Measurements from ENCODE around the gene SART3.

SART3 gene, protein sequence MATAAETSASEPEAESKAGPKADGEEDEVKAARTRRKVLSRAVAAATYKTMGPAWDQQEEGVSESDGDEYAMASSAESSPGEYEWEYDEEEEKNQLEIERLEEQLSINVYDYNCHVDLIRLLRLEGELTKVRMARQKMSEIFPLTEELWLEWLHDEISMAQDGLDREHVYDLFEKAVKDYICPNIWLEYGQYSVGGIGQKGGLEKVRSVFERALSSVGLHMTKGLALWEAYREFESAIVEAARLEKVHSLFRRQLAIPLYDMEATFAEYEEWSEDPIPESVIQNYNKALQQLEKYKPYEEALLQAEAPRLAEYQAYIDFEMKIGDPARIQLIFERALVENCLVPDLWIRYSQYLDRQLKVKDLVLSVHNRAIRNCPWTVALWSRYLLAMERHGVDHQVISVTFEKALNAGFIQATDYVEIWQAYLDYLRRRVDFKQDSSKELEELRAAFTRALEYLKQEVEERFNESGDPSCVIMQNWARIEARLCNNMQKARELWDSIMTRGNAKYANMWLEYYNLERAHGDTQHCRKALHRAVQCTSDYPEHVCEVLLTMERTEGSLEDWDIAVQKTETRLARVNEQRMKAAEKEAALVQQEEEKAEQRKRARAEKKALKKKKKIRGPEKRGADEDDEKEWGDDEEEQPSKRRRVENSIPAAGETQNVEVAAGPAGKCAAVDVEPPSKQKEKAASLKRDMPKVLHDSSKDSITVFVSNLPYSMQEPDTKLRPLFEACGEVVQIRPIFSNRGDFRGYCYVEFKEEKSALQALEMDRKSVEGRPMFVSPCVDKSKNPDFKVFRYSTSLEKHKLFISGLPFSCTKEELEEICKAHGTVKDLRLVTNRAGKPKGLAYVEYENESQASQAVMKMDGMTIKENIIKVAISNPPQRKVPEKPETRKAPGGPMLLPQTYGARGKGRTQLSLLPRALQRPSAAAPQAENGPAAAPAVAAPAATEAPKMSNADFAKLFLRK

DNA sequence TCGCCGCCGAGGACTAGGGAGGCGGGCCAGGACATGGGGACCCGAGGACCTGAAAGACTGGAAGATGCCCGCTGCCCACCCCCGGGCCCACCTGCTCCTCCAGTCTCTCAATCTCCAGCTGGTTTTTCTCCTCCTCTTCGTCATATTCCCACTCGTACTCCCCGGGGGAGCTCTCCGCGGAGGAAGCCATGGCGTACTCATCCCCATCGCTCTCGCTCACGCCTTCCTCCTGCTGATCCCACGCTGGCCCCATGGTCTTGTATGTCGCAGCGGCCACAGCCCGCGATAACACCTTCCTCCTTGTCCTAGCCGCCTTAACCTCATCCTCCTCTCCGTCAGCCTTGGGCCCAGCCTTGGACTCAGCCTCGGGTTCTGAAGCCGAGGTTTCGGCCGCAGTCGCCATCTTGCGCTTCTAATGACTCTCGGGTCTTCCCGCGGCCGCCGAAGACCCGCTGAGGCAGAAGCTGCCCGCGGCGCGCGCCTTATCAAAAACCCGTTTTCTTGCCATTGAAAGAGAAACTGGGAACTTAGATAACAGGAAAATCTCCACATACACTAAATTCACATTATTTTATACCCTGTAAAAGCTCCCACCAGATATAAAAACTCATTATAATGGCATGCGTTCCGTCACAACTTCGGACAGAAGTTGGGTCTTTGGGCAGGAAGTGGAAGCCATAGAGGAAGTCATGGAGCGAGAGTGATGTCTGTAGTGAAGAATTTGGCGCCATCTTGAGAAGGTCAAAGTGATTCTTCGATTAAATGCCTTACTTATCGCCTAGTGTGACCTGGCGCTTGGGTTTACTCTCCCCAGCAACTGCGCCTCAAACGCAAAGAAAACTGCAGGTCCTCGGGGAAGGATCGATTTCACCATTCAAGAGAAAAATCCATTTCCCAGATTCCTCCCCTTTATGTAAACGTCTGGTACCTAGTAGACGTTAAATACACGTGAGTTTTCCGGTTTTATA is at the start of gene SART3:
Gene SART3, minus strand, starts transcription at position 422 of the 968 bp plus-strand sequence. Its CDS starts 19 bp downstream, at position 403.
- DNase-seq: peak; percentile 90

DNA sequence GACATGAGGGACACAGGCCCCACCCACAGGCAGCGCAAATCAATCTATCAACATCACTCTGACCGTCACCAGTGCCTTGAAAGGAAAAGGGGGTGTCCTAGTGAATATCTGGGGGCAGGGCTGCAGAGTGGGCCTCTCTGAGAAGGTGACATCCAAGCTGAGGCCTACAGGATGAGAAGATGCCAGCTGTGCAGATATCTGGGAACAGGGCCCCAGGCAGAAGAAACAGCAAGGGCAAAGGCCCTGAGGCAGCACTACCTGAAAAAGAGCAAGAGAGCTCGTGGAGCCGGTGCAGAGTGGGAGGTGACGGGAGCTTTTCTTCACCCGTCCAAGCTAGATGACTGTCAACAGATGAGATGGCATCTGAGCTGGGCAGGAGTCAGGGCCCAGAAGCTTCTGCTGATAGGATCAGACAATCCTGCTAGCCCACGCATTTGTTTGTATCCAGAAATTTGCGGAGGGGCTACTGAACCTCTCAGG is 49.4 kb upstream of the SART3 start:
- no peak for DNase-seq

GRCh38 chr12:108609537-108610335 is 48.8 kb upstream of the SART3 start:
- peak; percentile 92 for DNase-seq

GRCh38 chr12:108608616-108609015 is 47.6 kb upstream of the SART3 start:
- DNase-seq: no peak

DNA sequence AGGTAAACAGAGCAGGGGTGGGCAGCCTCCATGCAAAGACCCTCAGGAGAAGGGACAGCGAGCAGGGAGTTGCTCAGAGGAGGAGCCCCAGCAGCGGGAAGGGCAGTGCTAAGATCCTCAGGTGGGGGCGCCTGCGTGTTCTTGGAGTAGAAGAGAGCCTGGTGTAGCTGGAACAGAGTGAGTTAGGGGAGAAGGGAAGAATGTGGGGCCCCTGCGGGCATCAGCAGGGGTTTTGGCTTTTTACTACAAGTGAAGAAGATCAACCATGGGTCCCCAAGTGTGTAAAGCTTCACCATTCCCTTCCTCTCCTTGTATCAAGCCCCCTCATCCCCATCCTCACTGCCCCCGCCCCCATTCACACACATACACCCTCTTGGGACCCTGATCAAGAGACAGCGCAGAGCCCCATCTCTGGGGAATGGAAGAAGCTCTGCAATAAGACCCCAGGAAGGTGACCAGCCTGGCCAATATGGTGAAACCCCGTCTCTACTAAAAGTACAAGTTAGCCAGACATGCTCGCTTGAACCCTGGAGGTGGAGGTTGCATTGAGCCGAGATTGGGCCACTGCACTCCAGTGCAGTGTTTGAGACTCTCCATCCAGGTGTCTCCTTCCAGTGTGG is 47.1 kb upstream of the SART3 start:
- DNase-seq: no peak

DNA sequence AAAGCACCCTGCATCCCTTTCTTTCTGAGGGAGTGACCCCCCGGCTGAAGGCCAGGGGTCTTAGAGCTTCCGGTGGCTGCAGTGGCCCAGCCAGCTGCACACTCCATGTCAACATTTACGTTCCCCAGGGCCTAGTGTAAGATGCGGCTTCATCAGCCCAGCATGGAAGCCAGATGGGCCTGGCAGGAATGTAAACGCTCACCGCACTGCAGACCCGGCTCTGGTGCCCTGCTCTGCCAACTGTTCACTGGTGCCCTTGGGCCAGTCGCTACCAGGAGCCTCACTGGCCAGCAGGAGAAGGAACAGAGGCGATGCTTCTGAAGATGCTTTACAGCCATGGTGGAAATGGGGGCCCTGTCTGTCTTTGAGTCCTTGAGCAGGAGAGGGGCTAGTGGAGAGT is 45.5 kb upstream of the SART3 start:
- no peak for DNase-seq

- DNase-seq: no peak
Observed at GRCh38 chr12:108605690-108606406, 44.9 kb upstream of the SART3 start.

GRCh38 chr12:108605000-108605689 is 44.2 kb upstream of the SART3 start:
- no peak for DNase-seq

DNA sequence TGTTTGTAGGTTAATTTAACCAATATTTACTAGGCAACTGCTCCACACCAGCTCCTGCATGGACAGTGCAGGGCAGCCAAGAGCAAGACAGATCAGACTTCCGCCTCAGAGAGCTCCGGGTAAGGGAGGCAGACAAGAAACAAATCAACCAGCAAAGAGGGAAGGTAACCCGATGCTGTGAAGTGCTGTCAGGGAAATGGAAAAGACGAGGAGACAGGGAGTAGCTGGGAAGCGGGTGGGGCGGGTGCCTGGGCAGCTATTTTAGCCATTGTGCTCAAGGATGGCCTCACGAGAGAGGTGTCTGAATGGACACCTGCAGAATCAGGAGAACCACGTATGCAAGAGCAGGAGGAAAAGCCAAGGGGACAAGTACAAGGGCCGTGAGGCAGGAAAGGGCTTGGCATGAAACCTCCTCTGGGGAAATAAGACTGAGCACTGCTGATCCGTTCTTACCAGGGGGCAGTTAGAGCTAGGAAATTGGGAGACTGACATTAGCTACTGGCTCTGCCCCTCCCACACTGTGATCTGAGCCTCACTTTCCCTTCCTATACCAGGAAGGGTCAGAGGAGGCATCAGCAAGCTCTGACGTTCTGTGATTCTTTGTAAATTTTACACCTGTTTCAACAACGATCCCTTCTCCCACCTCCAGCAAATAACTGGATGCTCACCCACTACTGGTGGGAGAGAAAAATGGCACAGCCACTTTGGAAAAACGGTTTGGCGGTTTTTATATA is 43.4 kb upstream of the SART3 start:
- no peak for DNase-seq

- no peak for DNase-seq
Observed at GRCh38 chr12:108603743-108604142, 42.8 kb upstream of the SART3 start.

GRCh38 chr12:108602976-108603704 is 42.2 kb upstream of the SART3 start:
- DNase-seq: no peak

GRCh38 chr12:108602209-108602705 is 41.3 kb upstream of the SART3 start:
- DNase-seq: no peak

GRCh38 chr12:108600702-108601007 is 39.7 kb upstream of the SART3 start:
- no peak for DNase-seq

DNA sequence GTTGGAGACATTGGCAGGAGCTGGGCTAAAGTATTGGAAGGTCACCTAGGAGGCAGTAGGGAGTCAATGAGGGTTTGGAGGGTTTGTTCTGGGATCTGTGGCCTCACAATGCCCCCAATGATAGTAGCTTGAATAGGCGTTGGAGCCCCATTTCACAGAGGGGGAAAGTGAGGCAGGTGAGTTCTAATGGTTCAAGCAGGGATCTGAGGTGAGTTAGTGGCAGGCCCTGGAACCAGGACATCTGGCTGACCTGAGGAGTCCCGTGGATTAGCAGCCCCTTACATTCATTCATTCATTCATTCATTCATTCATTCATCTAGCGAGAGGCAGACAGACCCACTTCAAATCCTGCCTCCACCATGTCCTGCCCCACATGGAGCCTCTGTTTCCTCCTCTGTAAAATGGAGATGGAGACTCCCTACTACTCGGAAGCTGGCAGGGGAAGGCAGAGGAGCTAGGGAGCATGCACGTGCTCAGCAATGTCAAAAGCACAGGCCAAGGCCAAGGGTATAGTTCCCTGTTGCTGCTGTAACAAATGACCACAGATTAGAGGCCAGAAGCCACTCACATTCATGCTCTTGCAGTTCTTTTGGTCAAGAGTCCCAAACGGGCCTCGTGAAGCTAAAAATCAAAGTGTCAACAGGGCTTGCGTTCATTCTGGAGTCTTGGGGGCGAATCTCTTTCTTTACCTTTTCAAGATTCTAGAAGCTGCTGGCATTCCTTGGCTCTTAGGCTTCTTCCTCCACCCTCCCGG is 39.2 kb upstream of the SART3 start:
- no peak for DNase-seq

DNA sequence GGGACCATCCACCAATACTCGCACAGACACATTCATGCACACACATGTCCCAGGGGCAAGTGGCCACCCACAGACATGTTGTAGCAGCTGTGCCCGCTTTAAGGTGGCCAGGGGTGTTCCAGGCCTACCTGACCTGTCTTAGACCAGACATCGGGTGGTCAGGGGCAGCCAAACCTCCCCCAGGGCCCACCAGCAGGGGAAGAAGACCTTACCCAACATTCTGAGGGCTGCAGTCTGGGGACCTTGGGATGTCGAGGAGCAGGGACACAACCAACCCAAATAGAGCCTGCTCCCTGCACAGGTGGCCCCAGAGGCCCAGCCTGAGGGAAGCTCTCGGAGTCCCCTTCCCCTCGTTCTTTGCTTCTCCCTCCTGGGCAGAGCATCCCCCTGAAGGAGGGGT is 38.6 kb upstream of the SART3 start:
- no peak for DNase-seq

DNA sequence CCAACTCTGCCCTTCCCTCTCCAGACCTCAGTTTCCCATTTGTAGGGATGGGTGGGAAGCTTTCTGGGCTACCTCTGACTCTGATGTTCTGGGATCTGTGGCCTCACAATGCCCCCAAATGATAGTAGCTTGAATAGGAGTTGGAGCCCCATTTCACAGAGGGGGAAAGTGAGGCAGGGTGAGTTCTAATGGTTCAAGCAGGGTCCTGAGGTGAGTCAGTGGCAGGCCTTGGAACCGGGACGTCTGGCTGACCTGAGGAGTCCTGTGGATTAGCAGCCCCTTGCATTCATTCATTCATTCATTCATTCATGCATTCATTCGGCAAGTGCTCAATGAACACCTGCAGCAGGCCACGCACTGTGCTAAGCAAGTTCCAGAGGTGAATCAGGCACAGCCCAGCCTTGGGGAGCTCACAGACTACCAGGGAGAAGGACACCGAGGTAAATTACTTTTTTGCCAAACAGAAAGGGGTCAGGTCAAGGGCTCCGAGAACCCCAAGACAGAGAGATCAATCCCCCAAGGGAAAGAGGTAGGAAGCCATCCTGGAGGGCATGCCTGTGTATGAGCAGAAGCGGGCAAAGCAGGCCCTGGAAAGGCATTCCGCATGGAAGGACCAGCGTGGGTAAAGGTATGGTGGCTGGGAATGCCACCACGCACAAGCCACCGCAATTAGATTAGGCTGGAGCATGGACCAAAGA is 37.7 kb upstream of the SART3 start:
- no peak for DNase-seq

Data from right forelimb (tissue), 1 donor.